WTC11 (cell line): ENCODE measurements around the gene CTNNA2. TPM values are rescaled to one million over a fixed set of nuclear protein-coding genes. Genes with fewer than 3 reads are reported as not detected.

ENCODE experiments used
- ATAC-seq: fragments of 200-7000 bp; cut with Tn5 transposase; 2 replicates; pipeline ENCODE4 v1.10.0; 2021; ENCODE audit warnings: mild to moderate bottlenecking, moderate library complexity
- CTCF ChIA-PET: fragments of 300-600 bp; sonication (Branson Sonifier 250); formaldehyde crosslinking; loops from one replicate; lab custom pipeline; 2021; ENCODE audit warnings: antibody characterized with exemption; lab: Charles Lee
- POLR2A ChIA-PET: fragments of 350-600 bp; sonication (Branson Sonifier 250); formaldehyde crosslinking; loops from one replicate; lab custom pipeline; 2021; ENCODE audit warnings: antibody characterized with exemption; lab: Charles Lee
- DNase-seq: peaks from one replicate; pipeline ENCODE4 v3.0.0; 2021; ENCODE audit warnings: low spot score
- H3K27ac Mint-ChIP-seq: 2 replicates; pipeline ENCODE4 v1.8.0; 2021; ENCODE audit warnings: mixed read lengths
- H3K27me3 Mint-ChIP-seq: 2 replicates; pipeline ENCODE4 v1.8.0; 2021; ENCODE audit warnings: low read depth, mild to moderate bottlenecking, moderate library complexity, mixed read lengths
- H3K36me3 Mint-ChIP-seq: 2 replicates; pipeline ENCODE4 v1.8.0; 2021; ENCODE audit warnings: mixed read lengths
- H3K4me1 Mint-ChIP-seq: 2 replicates; pipeline ENCODE4 v1.8.0; 2022; ENCODE audit warnings: mixed read lengths
- H3K4me3 Mint-ChIP-seq: 2 replicates; pipeline ENCODE4 v1.8.0; 2021; ENCODE audit warnings: mild to moderate bottlenecking, moderate library complexity, mixed read lengths
- H3K9me3 Mint-ChIP-seq: 2 replicates; pipeline ENCODE4 v1.8.0; 2021; ENCODE audit warnings: mixed read lengths
- AR ChIP-seq: fragments of 250-450 bp; sonication (Bioruptor Pico); IDR thresholded peaks from 2 replicates; pipeline ENCODE4 v1.9.0; 2021; ENCODE audit warnings: mild to moderate bottlenecking
- ATF2 ChIP-seq: sonication (generic); formaldehyde crosslinking; IDR thresholded peaks from 2 replicates; pipeline ENCODE4 v1.8.1; 2022; ENCODE audit warnings: low read depth, missing genetic modification reagents, borderline replicate concordance
- ATF6 ChIP-seq: sonication (generic); formaldehyde crosslinking; IDR thresholded peaks from 2 replicates; pipeline ENCODE4 v1.8.1; 2023; ENCODE audit warnings: mild to moderate bottlenecking, missing genetic modification reagents
- CREB1 ChIP-seq: sonication (generic); formaldehyde crosslinking; IDR thresholded peaks from 2 replicates; pipeline ENCODE4 v1.8.0; 2023; ENCODE audit warnings: mild to moderate bottlenecking, missing genetic modification reagents
- E2F4 ChIP-seq: sonication (generic); formaldehyde crosslinking; IDR thresholded peaks from 2 replicates; pipeline ENCODE4 v1.8.1; 2022; ENCODE audit warnings: low read depth, mild to moderate bottlenecking, moderate library complexity, missing genetic modification reagents, borderline replicate concordance
- E2F5 ChIP-seq: sonication (generic); formaldehyde crosslinking; IDR thresholded peaks from 2 replicates; pipeline ENCODE4 v1.8.1; 2022; ENCODE audit warnings: mild to moderate bottlenecking, moderate library complexity, missing genetic modification reagents
- ESRRA ChIP-seq: sonication (generic); formaldehyde crosslinking; IDR thresholded peaks from 2 replicates; pipeline ENCODE4 v1.8.1; 2022; ENCODE audit warnings: mild to moderate bottlenecking, missing genetic modification reagents, borderline replicate concordance
- GABPB1 ChIP-seq: sonication (generic); formaldehyde crosslinking; IDR thresholded peaks from 2 replicates; pipeline ENCODE4 v1.8.1; 2023; ENCODE audit warnings: mild to moderate bottlenecking, missing genetic modification reagents
- IRF2 ChIP-seq: sonication (generic); formaldehyde crosslinking; IDR thresholded peaks from 2 replicates; pipeline ENCODE4 v1.8.0; 2022; ENCODE audit warnings: low read depth, missing genetic modification reagents, borderline replicate concordance
- TCF7 ChIP-seq: sonication (generic); formaldehyde crosslinking; IDR thresholded peaks from 2 replicates; pipeline ENCODE4 v1.8.0; 2022; ENCODE audit warnings: mild to moderate bottlenecking, low read depth, missing genetic modification reagents, moderate library complexity
- USF2 ChIP-seq: sonication (generic); formaldehyde crosslinking; IDR thresholded peaks from 2 replicates; pipeline ENCODE4 v1.8.1; 2023; ENCODE audit warnings: mild to moderate bottlenecking, missing genetic modification reagents, moderate library complexity
- ZNF121 ChIP-seq: sonication (generic); formaldehyde crosslinking; IDR thresholded peaks from 2 replicates; pipeline ENCODE4 v1.8.0; 2023; ENCODE audit warnings: missing genetic modification reagents
- ZNF232 ChIP-seq: sonication (generic); formaldehyde crosslinking; IDR thresholded peaks from 2 replicates; pipeline ENCODE4 v1.8.0; 2022; ENCODE audit warnings: mild to moderate bottlenecking, missing genetic modification reagents
- ZNF423 ChIP-seq: fragments of 250-450 bp; sonication (Bioruptor Pico); IDR thresholded peaks from 2 replicates; pipeline ENCODE4 v2.1.2; 2022; ENCODE audit warnings: mild to moderate bottlenecking, moderate library complexity
- ZNF532 ChIP-seq: fragments of 250-450 bp; sonication (Bioruptor Pico); IDR thresholded peaks from 2 replicates; pipeline ENCODE4 v1.9.0; 2021; ENCODE audit warnings: mild to moderate bottlenecking, borderline replicate concordance
- total RNA-seq: library from RNA; stranded (reverse); gene quantifications from 3 replicates; pipeline ENCODE4 v1.2.3, GENCODE V29; 2021

CTNNA2 gene
- total RNA-seq, 1 experiment from 2014 or later = 3.8 TPM

- POLR2A ChIA-PET = interaction anchor here (0.6 kb wide), 1 partner anchor 173 kb away, joined by 6 read pairs; no protein-coding TSS in a partner anchor
- no peaks in the 10 kb centered on the region for H3K9me3 Mint-ChIP-seq
- H3K4me1 Mint-ChIP-seq = peaks cover 6% of the 10 kb centered on the region
- peaks cover 16% of the 10 kb centered on the region for H3K27me3 Mint-ChIP-seq
- H3K27ac Mint-ChIP-seq = no peak overlapping the region
- CTCF ChIA-PET = interaction anchor here (0.7 to 3.8 kb wide), 5 partner anchors 23 to 175 kb away, joined by 3 to 31 read pairs (median 6); no protein-coding TSS in a partner anchor
- no peaks in the 10 kb centered on the region for H3K36me3 Mint-ChIP-seq
- peak overlapping the region; percentile 45 for H3K4me3 Mint-ChIP-seq
- ATAC-seq = no peak
- no peak for DNase-seq
- TF ChIP-seq ESRRA (CRISPR knock-in tag) (no peak), ATF2 (CRISPR knock-in tag) (no peak), ZNF423 (CRISPR knock-in tag) (no peak), GABPB1 (CRISPR knock-in tag) (no peak), AR (CRISPR knock-in tag) (no peak), IRF2 (CRISPR knock-in tag) (no peak), ZNF532 (CRISPR knock-in tag) (no peak), E2F5 (CRISPR knock-in tag) (no peak), ZNF121 (no peak), E2F4 (CRISPR knock-in tag) (no peak), ATF6 (CRISPR knock-in tag) (no peak), USF2 (CRISPR knock-in tag) (no peak), ZNF232 (CRISPR knock-in tag) (no peak), TCF7 (no peak), CREB1 (no peak)
These were observed 810.1 kb downstream of the CTNNA2 start for GRCh38 chr2:80322958-80323357.
